Testis (tissue), 2 donors: ENCODE data around the gene SLC17A6.

Source experiments
- POLR2A ChIP-seq: fragments of 450-650 bp; IDR thresholded peaks from one replicate; pipeline ENCODE4 v1.6.1; 2017; ENCODE audit warnings: antibody characterized with exemption, mild to moderate bottlenecking, moderate library complexity
- TF ChIP-seq, protein P1 (sequence below), 3 experiments: fragments of 450-650 bp in 2 of 3; fragments of 200-600 bp in 1 of 3; sonication (generic) in 1 of 3; IDR thresholded peaks; one replicate each; pipeline ENCODE4 v1.5.1; 2016 to 2019; ENCODE audit warnings: antibody characterized with exemption in 3 of 3, mild to moderate bottlenecking in 2 of 3, moderate library complexity in 1 of 3

DNA sequence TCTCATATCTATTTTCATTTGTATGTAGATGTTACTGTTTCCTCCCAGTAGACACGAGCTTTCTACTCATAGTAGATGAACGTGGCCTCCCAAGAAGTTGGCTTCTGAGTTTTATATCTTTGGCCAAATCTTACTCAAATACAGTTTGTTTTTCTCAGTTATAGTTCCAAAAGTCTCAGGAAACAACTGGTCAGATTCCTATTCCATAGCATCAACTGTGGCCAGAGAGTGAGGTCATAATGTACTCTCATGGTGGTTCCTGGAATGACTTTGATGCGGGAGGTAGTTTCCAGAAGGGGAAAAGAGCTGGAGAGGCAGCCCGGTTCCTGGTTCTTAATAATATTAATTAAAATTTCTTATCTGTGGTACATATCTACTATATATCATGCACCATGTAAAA lies 77.3 kb downstream of the SLC17A6 start:
- TF ChIP-seq, protein P1, sequence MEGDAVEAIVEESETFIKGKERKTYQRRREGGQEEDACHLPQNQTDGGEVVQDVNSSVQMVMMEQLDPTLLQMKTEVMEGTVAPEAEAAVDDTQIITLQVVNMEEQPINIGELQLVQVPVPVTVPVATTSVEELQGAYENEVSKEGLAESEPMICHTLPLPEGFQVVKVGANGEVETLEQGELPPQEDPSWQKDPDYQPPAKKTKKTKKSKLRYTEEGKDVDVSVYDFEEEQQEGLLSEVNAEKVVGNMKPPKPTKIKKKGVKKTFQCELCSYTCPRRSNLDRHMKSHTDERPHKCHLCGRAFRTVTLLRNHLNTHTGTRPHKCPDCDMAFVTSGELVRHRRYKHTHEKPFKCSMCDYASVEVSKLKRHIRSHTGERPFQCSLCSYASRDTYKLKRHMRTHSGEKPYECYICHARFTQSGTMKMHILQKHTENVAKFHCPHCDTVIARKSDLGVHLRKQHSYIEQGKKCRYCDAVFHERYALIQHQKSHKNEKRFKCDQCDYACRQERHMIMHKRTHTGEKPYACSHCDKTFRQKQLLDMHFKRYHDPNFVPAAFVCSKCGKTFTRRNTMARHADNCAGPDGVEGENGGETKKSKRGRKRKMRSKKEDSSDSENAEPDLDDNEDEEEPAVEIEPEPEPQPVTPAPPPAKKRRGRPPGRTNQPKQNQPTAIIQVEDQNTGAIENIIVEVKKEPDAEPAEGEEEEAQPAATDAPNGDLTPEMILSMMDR (IDR thresholded peaks at IDR 0.05), result no peak
- TF ChIP-seq POLR2A, result no peak
